A549 (cell line): ENCODE results near the gene TRMT44. TPM values are rescaled to one million over a fixed set of nuclear protein-coding genes. Genes with fewer than 3 reads are reported as not detected.

Source experiments
- polyA plus RNA-seq, 4 experiments: library from polyadenylated mRNA; depleted of rRNA in 3 of 4; stranded (reverse); fragments of >200 nt; fragmentation: RNase III in 1 of 4; extraction: RNeasy Plus Mini Kit Qiagen cat#74134 plus additional on column Dnase treatment in 1 of 4; gene quantifications; 2 replicates in 3 of 4; 3 replicates in 1 of 4; pipeline ENCODE4 v1.2.3, GENCODE V29; 2011 to 2017
- small RNA-seq, 6 experiments: library from RNA; depleted of rRNA; stranded (forward); fragments of <200 nt; gene quantifications; one replicate each; pipeline ENCODE3, GENCODE V24; 2012

The TRMT44 gene
- polyA plus RNA-seq, 2 of the 4 experiments (the other 2 are of a cell fraction) = 5.0 to 7.0 TPM

Small RNA genes lying within 50 kb of the gene (small RNA-seq; reads per million reads assigned to genes)
- gene RNA5SP152 = 0 to 0.52 (median 0.10) reads per million in 6 experiments

Other genes with a start within 250 kb of the TRMT44 start
- 2.8 and 3.3 TPM in 2 replicates for gene SH3TC1, start 241.5 kb upstream of the TRMT44 start, polyA plus RNA-seq (2011; rRNA removed)
- gene SH3TC1, start 241.5 kb upstream of the TRMT44 start, polyA plus RNA-seq (2017; fragmentation: RNase III; extraction: RNeasy Plus Mini Kit Qiagen cat#74134 plus additional on column Dnase treatment) = 5.4 to 8.1 TPM (median 7.4 TPM) in 3 replicates
- gene HTRA3, start 171.0 kb upstream of the TRMT44 start, polyA plus RNA-seq (2011; rRNA removed) = 7.4 and 9.2 TPM in 2 replicates
- 4.6 to 8.0 TPM (median 4.9 TPM) in 3 replicates for gene HTRA3, start 171.0 kb upstream of the TRMT44 start, polyA plus RNA-seq (2017; fragmentation: RNase III; extraction: RNeasy Plus Mini Kit Qiagen cat#74134 plus additional on column Dnase treatment)
- 4.9 and 5.1 TPM in 2 replicates for gene ACOX3, start 54 bp upstream of the TRMT44 start, polyA plus RNA-seq (2011; rRNA removed)
- gene ACOX3, start 54 bp upstream of the TRMT44 start, polyA plus RNA-seq (2017; fragmentation: RNase III; extraction: RNeasy Plus Mini Kit Qiagen cat#74134 plus additional on column Dnase treatment) = 8.2 to 8.7 TPM (median 8.2 TPM) in 3 replicates
- not detected in 2 replicates for gene GPR78, start 139.6 kb downstream of the TRMT44 start, polyA plus RNA-seq (2011; rRNA removed)
- 0.09 to 0.18 TPM (median 0.17 TPM) in 3 replicates for gene GPR78, start 139.6 kb downstream of the TRMT44 start, polyA plus RNA-seq (2017; fragmentation: RNase III; extraction: RNeasy Plus Mini Kit Qiagen cat#74134 plus additional on column Dnase treatment)
- 0.09 and 0.19 TPM in 2 replicates for gene CPZ, start 152.0 kb downstream of the TRMT44 start, polyA plus RNA-seq (2011; rRNA removed)
- 0.09 to 0.33 TPM (median 0.21 TPM) in 3 replicates for gene CPZ, start 152.0 kb downstream of the TRMT44 start, polyA plus RNA-seq (2017; fragmentation: RNase III; extraction: RNeasy Plus Mini Kit Qiagen cat#74134 plus additional on column Dnase treatment)